UCSD-AML1 (cell line): ENCODE results near the gene TRIM23.
A peak's percentile ranks its signal among the peaks of the same experiment; 100 is the strongest.

ENCODE experiments used
- DNase-seq: peaks from one replicate; lab custom pipeline; 2025; ENCODE audit not compliant: unreplicated experiment; lab: John Stamatoyannopoulos, UW

Gene TRIM23

DNA sequence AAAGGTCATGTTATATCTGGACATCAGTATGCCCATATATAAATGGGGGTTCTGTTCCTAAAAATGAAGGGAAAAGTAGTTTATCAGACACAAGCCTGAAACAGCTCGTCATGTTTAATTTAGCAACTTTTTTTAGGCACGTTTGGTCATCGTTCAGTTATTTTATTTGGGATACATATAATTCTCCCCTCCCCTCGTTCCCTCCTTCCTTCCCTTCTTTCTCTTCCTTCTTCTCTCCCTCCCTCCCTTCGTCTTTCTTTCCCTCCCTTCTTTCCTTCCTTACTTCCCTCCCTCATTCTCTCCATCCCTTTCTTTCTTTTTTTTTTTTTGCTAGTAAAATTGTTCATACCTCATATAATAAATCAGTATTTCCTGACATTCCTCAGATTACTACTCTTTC is 57.6 kb downstream of the TRIM23 start:
- no peak for DNase-seq

DNA sequence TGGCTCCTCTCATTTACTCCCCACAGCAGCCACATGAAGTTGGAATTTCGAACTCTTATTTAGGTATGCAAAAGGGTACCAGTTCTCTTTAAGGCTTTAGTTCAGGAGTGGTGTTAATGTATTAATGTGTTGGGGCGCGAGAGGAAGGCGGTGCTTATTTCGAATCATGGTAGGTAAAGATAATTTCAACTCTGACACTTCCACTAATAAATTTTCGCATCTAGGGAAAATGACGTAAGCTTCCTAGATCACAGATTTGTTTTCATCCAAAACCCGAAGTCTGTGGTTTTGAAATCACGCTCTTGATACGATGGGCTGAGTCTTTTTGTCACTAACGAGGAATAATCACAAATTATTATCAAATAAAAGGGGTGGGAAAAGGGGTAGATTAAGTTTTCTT is 60.4 kb downstream of the TRIM23 start:
- DNase-seq: no peak

DNA sequence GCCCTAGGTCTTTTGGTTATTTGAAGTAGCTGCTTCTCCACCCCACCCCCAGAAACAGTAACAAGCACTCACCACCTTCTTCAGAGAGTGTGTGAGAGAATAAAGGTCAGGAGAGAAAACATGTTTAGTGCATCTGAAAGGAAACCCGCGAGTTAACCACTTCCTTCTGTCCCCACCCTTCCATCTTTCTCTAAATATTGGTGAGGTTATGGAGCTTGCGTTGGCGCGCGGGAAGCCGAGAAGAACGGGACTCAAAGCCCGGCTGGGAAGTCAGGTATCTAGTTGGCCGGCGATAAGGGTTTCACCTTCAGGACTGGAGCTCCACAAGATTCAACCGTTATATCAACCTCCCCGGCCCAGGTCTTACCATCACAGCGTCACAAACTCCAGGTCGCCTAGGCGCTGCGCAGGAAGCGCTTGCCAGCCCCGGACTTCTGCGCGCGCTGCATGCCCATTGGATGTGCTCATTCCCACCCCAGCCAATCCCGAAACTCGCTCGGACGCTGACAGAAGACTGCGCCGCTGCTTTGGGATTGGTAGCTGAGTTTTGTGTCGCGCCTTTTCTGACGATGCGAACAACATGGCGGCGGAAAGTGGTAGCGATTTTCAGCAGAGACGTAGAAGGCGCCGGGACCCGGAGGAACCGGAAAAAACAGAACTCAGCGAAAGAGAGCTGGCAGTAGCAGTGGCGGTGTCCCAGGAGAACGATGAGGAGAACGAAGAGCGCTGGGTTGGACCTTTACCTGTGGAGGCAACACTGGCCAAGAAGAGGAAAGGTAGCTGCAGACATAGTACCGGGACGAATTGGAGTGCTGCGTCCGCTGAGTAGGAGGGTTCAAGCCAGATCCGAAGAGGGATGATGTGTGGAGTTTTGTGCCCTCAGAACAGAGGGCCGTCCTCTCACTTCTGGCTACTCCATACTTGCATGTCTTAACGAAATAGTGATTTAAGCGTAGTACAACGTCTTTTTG is 61.1 kb downstream of the TRIM23 start, which contains the start of the genes CENPK and PPWD1:
Gene CENPK, minus strand, starts transcription at position 438 of the 971 bp plus-strand sequence. CDS start 8,261 bp downstream, outside the sequence.
Gene PPWD1, plus strand, starts transcription at position 566 of the 971 bp plus-strand sequence. Its CDS starts 15 bp downstream, at position 581.
- DNase-seq: peak; percentile 94

DNA sequence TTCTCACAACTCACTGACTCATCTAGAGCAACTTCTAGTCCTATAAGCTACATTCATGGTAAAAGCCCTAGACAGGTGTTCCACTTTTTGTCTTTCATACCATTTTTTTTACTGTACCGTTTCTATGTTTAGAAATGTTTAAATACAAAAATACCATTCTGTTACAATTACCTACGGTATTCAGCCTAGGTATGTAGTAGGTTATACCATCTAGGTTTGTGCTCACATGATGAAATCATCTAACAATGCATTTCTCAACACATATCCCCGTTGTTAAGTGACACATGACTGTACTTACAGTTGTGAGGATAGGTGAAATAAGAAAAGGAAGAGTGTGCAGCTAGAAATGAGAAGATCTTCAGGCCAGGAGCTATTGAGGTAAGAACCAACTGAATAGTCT is 67.4 kb downstream of the TRIM23 start:
- DNase-seq: no peak

DNA sequence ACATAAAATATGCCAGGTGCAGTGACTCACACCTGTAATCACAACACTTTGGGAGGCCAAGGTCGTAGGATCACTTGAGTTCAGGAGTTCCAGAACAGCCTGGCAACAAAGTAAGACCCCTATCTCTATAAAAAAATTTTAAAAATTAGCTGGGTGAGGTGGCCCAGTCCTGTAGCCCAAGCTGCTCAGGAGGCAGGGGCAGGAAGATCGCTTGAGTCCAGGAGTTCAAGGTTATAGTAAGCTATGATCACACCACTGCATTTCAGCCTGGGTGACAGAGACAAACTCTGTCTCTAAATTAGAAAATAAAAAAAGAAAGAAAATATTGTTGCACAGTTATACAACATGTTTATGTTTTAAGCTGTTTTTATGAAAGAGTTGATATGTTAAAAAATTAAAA is 68.0 kb downstream of the TRIM23 start:
- no peak for DNase-seq

DNA sequence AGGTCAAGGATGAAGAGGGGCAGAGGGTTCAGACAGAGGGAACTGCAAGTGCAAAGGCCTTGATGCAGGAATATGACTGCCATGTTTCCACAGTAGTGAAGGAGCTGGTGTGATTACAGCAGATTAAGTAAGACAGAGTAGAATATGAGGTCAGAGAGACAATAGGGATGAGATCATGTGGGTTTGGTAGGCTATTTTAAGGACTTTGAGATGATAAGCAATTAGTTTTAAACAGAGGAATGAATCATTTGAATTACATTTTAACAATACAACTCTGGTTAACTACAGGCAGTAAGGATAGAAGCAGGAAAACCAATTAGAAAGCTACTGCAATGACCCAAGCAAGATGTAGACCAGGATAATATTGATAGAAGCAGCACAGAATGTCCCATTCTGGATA is 68.8 kb downstream of the TRIM23 start:
- no peak for DNase-seq

DNA sequence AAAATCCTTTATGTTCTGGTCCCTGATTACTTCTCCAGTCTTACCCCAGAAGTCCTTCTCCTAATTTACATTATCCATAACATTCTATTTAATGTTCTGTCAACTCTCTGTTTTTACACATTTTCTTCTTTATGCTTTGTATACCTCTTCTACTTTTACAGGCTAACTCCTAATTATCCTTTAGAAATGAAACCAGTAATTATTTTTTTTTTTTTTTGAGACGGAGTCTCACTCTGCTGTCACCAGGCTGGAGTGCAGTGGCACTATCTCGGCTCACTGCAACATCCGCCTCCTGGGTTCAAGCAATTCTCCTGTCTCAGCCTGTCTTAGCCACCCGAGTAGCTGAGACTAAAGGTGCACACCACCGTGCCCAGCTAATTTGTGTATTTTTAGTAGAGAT is 70.2 kb downstream of the TRIM23 start:
- DNase-seq: no peak

DNA sequence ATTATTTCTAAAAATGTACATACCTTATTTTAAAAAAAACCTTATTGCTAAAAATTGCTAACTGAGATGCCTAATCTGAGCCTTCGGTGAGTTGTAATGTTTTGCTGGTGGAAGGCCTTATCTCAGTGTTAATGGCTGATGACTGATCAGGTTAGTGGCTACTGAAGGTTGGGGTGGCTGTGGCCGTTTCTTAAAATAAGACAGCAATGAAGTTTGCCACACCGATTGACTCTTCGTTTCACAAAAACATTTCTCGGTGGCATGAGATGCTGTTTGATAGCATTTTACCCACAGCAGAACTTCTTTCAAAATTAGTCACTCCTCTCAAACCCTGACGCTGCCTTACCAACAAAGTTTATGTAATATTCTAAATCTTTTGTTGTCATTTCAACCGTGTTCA is 75.9 kb downstream of the TRIM23 start:
- no peak for DNase-seq

DNA sequence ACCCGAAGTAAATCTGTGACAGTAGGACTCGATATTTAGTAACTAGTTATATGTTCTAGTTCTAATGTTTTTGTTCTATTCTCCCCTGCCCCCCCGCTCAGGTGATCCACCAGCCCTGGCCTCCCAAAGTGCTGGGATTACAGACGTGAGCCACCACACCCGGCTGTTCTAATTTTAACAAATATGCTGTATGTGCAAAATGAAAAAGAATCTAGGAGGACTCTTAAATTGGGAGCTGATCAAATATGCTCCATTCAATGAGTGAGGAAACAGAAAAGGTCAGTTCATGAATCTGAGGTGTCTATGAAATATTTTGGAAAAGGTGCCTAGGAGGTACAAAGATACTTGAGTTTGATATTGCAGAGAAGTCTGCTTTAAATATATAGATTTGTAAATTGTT is 78.0 kb downstream of the TRIM23 start:
- DNase-seq: no peak

DNA sequence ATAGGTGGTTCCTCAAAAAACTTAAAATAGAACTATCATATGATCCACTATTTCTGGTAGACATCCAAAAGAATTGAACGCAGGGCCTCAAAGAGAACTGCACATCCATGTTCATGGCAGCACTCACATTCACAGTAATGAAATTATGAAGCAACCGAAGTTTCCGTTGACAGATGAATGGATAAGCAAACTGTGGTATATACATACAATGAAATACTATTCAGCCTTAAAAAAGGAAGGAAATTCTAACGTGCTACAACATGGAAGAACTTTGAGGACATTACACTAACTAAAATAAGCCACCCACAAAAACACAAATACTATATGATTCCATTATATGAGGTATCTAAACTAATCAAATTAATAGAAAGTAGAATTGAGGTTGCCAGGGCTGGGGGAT is 79.7 kb downstream of the TRIM23 start:
- no peak for DNase-seq

DNA sequence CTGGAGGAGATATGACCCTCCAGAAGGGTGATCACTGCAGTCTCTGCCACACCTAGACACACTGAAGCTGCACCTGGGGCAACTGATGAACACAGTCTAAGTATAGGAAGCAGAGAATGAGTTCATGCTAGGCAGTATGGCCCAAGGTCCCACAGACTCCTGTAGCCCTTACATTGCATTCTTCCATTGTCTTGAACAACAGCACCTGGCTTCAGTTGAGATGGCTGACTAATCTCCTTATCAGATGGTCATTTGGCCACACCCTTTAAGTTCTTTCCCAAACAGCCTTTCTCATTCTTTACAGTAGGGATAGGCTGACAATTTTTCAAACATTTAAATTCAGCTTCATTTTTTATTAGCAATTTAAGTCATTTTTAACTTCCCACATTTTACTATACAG is 84.3 kb downstream of the TRIM23 start:
- DNase-seq: no peak
